PC-3 (cell line): ENCODE data around the gene ATP12A. TPM values are rescaled to one million over a fixed set of nuclear protein-coding genes. Genes with fewer than 3 reads are reported as not detected.

Source experiments
- ATAC-seq: fragments of 200-7000 bp; cut with Tn5 transposase; 2 replicates; pipeline ENCODE4 v1.9.1; 2020; ENCODE audit warnings: mild to moderate bottlenecking, moderate library complexity
- BruUV-seq: library from RNA; stranded (reverse); fragments of 400-500 nt; replicated peaks from 2 replicates; lab custom pipeline; 2021; lab: Mats Ljungman, UMichigan
- CTCF ChIA-PET: fragments of 300-600 bp; sonication (Branson Sonifier 250); formaldehyde crosslinking; loops from one replicate; lab custom pipeline; 2022; ENCODE audit warnings: antibody characterized with exemption; lab: Charles Lee
- POLR2A ChIA-PET: fragments of 300-600 bp; sonication (Branson Sonifier 250); formaldehyde crosslinking; loops from one replicate; lab custom pipeline; 2022; ENCODE audit warnings: antibody characterized with exemption; ENCODE audit not compliant: unreplicated experiment; lab: Charles Lee
- DNase-seq: peaks from one replicate; pipeline ENCODE4 v3.0.0-alpha.2; 2015
- H2AFZ ChIP-seq: fragments of 300-600 bp; sonication (generic); 2 replicates; pipeline ENCODE4 v1.6.0; 2016; ENCODE audit warnings: antibody characterized with exemption, low read length
- H3F3A ChIP-seq: fragments of 300-600 bp; sonication (generic); one replicate; pipeline ENCODE4 v1.6.0; 2017; ENCODE audit warnings: antibody characterized with exemption, low read length, control low read depth, mild to moderate bottlenecking; ENCODE audit not compliant: unreplicated experiment
- H3K27ac ChIP-seq: fragments of 300-600 bp; sonication (generic); 2 replicates; pipeline ENCODE4 v1.5.1; 2016; ENCODE audit warnings: mild to moderate bottlenecking, low read length
- H3K27me3 ChIP-seq: fragments of 300-600 bp; sonication (generic); 2 replicates; pipeline ENCODE4 v1.6.1; 2016; ENCODE audit warnings: low read length, mixed read lengths
- H3K36me3 ChIP-seq: fragments of 300-600 bp; sonication (generic); 2 replicates; pipeline ENCODE4 v1.6.1; 2016; ENCODE audit warnings: low read depth, mixed run types, low read length, mixed read lengths
- H3K4me1 ChIP-seq: fragments of 300-600 bp; sonication (generic); 2 replicates; pipeline ENCODE4 v1.5.1; 2016; ENCODE audit warnings: low read length; ENCODE audit not compliant: insufficient read depth
- H3K4me2 ChIP-seq: fragments of 300-600 bp; sonication (generic); 2 replicates; pipeline ENCODE4 v1.6.0; 2016; ENCODE audit warnings: low read length
- H3K4me3 ChIP-seq: fragments of 300-600 bp; sonication (generic); 2 replicates; pipeline ENCODE4 v1.5.1; 2016; ENCODE audit warnings: mild to moderate bottlenecking, low read length, mixed read lengths
- H3K79me2 ChIP-seq: fragments of 300-600 bp; sonication (generic); 2 replicates; pipeline ENCODE4 v1.6.1; 2017; ENCODE audit warnings: low read length, mixed read lengths
- H3K9ac ChIP-seq: fragments of 300-600 bp; sonication (generic); 2 replicates; pipeline ENCODE4 v1.6.0; 2016; ENCODE audit warnings: mild to moderate bottlenecking, low read length
- H3K9me2 ChIP-seq: fragments of 300-600 bp; sonication (generic); replicated peaks from 2 replicates; pipeline ENCODE4 v1.6.1; 2016; ENCODE audit warnings: mixed run types, low read length, mixed read lengths
- H3K9me3 ChIP-seq: fragments of 300-600 bp; sonication (generic); 2 replicates; pipeline ENCODE4 v1.6.1; 2016; ENCODE audit warnings: low read length, mixed read lengths
- H4K20me1 ChIP-seq: fragments of 300-600 bp; sonication (generic); 2 replicates; pipeline ENCODE4 v1.6.1; 2016; ENCODE audit warnings: low read length, mixed read lengths
- EZH2 ChIP-seq: fragments of 300-600 bp; sonication (generic); IDR thresholded peaks from one replicate; pipeline ENCODE4 v1.6.1; 2017; ENCODE audit warnings: antibody characterized with exemption, mild to moderate bottlenecking, low read length; ENCODE audit not compliant: unreplicated experiment
- EZH2phosphoT487 ChIP-seq: fragments of 300-600 bp; sonication (generic); IDR thresholded peaks from 2 replicates; pipeline ENCODE4 v1.6.1; 2018; ENCODE audit warnings: mild to moderate bottlenecking, antibody characterized with exemption, low read length, borderline replicate concordance
- intact Hi-C: fragments of 100-400 bp; cut with micrococcal nuclease; formaldehyde crosslinking; loops from 2 replicates; pipeline ENCODE4 v1.9.0; 2023
- total RNA-seq: library from RNA; depleted of rRNA; stranded (reverse); fragments of >200 nt; gene quantifications from 2 replicates; pipeline ENCODE4 v1.2.3, GENCODE V29; 2014
- TF ChIP-seq, protein P1 (sequence below): fragments of 300-600 bp; sonication (generic); conservative IDR thresholded peaks from 2 replicates; pipeline ENCODE4 v1.5.1; 2017; ENCODE audit warnings: antibody characterized with exemption, low read depth, mild to moderate bottlenecking, low read length

The ATP12A gene
- total RNA-seq, 1 experiment from 2014 or later: 0.11 TPM

DNA sequence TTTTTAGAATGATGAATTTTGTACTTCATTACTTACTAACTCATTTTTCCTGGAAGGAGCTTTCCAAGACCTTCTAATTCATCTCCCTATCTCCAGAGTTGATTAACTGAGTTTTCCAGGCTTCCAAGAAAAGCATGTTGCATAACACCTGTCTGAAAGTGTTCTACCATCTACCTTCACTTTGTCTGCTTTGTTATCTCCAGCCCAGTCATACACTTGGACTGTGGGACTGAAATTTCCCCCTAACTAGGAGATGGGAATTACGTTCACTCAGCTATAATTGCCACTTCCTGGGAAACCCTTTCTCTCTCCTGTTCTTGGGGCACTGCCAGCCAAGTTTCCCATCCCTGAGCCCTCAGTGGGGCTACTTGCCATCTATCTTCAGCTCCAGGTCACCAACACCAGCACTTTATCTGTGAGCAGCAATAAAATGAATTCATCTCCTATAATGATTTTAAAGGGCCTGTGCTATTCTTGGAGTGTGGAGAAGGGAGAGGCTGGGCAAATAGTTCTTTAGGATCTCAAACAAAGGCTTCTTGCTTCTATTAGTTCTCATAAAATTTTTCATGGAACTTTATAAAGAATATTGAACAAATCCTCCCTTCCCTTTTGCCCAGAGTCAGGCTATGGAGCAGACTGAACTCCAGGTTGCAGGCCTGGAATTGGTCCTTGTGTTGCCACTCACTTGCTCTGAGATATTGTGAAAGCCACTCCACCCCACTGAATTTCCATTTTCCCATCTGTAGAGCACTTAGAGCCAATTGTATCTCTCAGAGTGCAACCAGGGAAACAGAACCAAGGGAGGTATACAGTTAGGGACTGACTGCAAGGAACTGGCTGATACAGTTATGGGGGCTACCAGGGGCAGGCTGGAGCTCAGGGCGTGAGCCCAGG, 17.8 kb upstream of the ATP12A start:
- no TSS peak for BruUV-seq
- intact Hi-C loops: no loop called here
- H3K9ac ChIP-seq: no peak overlapping the region
- H4K20me1 ChIP-seq: no peaks in the 10 kb centered on the region
- ATAC-seq: peak; percentile 39
- no peak for DNase-seq
- H3K79me2 ChIP-seq: no peaks in the 10 kb centered on the region
- no peaks in the 10 kb centered on the region for H3K9me3 ChIP-seq
- CTCF ChIA-PET: no interaction called here
- H3K9me2 ChIP-seq: no peaks in the 10 kb centered on the region
- no peak overlapping the region for H3K4me2 ChIP-seq
- no peak overlapping the region for H3K27ac ChIP-seq
- H3K4me3 ChIP-seq: no peak overlapping the region
- no peaks in the 10 kb centered on the region for H3F3A ChIP-seq
- H3K4me1 ChIP-seq: peaks cover 18% of the 10 kb centered on the region
- no peak for TF ChIP-seq EZH2
- TF ChIP-seq, protein P1, sequence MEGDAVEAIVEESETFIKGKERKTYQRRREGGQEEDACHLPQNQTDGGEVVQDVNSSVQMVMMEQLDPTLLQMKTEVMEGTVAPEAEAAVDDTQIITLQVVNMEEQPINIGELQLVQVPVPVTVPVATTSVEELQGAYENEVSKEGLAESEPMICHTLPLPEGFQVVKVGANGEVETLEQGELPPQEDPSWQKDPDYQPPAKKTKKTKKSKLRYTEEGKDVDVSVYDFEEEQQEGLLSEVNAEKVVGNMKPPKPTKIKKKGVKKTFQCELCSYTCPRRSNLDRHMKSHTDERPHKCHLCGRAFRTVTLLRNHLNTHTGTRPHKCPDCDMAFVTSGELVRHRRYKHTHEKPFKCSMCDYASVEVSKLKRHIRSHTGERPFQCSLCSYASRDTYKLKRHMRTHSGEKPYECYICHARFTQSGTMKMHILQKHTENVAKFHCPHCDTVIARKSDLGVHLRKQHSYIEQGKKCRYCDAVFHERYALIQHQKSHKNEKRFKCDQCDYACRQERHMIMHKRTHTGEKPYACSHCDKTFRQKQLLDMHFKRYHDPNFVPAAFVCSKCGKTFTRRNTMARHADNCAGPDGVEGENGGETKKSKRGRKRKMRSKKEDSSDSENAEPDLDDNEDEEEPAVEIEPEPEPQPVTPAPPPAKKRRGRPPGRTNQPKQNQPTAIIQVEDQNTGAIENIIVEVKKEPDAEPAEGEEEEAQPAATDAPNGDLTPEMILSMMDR: no peak
- no peak for TF ChIP-seq EZH2phosphoT487
- no peak overlapping the region for H2AFZ ChIP-seq
- POLR2A ChIA-PET: no interaction called here
- H3K36me3 ChIP-seq: no peaks in the 10 kb centered on the region
- H3K27me3 ChIP-seq: no peaks in the 10 kb centered on the region

DNA sequence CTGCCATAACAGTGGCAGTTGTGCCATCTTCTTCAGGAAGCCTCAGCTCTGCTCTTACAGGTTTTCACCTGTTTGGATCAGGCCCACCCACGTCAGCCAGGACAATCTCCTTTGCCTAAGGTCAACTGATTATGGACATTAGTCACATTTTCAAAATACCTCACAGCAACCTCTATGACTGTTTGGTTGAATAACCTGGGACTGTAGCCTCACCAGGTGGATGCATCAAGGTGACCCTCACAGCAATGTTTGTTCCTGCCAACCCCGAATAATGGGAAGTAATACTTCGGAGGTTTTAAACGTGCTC, 17.2 kb upstream of the ATP12A start:
- H3K4me3 ChIP-seq: no peak overlapping the region
- ATAC-seq (no peak), DNase-seq (no peak)
- H3K4me1 ChIP-seq: peaks cover 18% of the 10 kb centered on the region
- H3K9me3 ChIP-seq: no peaks in the 10 kb centered on the region
- POLR2A ChIA-PET: no interaction called here
- no TSS peak for BruUV-seq
- H3K36me3 ChIP-seq: no peaks in the 10 kb centered on the region
- CTCF ChIA-PET: no interaction called here
- H3K9ac ChIP-seq: no peak overlapping the region
- H2AFZ ChIP-seq: no peak overlapping the region
- no peaks in the 10 kb centered on the region for H3K27me3 ChIP-seq
- intact Hi-C loops: no loop called here
- no peaks in the 10 kb centered on the region for H4K20me1 ChIP-seq
- no peaks in the 10 kb centered on the region for H3K79me2 ChIP-seq
- H3K27ac ChIP-seq: no peak overlapping the region
- H3F3A ChIP-seq: no peaks in the 10 kb centered on the region
- no peak for TF ChIP-seq EZH2phosphoT487
- no peak for TF ChIP-seq EZH2
- TF ChIP-seq, protein P1: no peak
- no peaks in the 10 kb centered on the region for H3K9me2 ChIP-seq
- H3K4me2 ChIP-seq: no peak overlapping the region

DNA sequence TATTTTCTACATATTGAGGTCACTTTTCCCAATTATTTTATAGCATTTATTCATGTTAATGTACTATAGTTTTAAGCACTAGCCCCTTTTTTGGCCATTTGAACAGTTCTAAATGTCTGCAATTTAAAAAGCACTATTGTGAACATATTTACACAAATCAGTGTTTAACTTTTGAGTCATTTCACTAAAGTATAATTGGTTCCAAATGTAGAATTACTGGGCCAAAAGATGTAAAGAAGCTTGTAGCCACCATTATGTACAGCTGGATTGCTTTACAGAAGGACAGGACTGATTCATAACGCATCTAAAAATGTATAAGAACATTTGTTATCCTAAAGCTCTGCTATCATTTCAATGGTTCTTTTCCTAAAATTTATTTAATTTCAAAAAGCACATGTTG, 16.6 kb upstream of the ATP12A start:
- DNase-seq (no peak), ATAC-seq (no peak)
- H3K27ac ChIP-seq: no peak overlapping the region
- no TSS peak for BruUV-seq
- no peaks in the 10 kb centered on the region for H3F3A ChIP-seq
- no peaks in the 10 kb centered on the region for H3K27me3 ChIP-seq
- H3K4me3 ChIP-seq: no peak overlapping the region
- peaks cover 23% of the 10 kb centered on the region for H3K4me1 ChIP-seq
- ChIA-PET POLR2A (no interaction called here), CTCF (no interaction called here)
- no peak overlapping the region for H2AFZ ChIP-seq
- no peaks in the 10 kb centered on the region for H3K9me3 ChIP-seq
- TF ChIP-seq, protein P1: no peak
- TF ChIP-seq EZH2: no peak
- no peak for TF ChIP-seq EZH2phosphoT487
- H3K9ac ChIP-seq: no peak overlapping the region
- no peak overlapping the region for H3K4me2 ChIP-seq
- no peaks in the 10 kb centered on the region for H4K20me1 ChIP-seq
- H3K36me3 ChIP-seq: no peaks in the 10 kb centered on the region
- H3K79me2 ChIP-seq: no peaks in the 10 kb centered on the region
- no peaks in the 10 kb centered on the region for H3K9me2 ChIP-seq
- intact Hi-C loops: no loop called here
